ENCODE measurements around the gene ACOXL.

Gene ACOXL

GRCh38 chr2:110896226-110896625 lies 163.9 kb downstream of the ACOXL start:
- DNase-seq (ENCODE audit: low spot score) = no peak
- no peak for TF ChIP-seq CTCF (IDR thresholded peaks at IDR 0.05; ENCODE audit: extremely low read depth, missing control alignments)

- TF ChIP-seq CTCF (IDR thresholded peaks at IDR 0.05; ENCODE audit: extremely low read depth, missing control alignments) = no peak
- no peak for DNase-seq (ENCODE audit: low spot score)
Observed at GRCh38 chr2:110897966-110898365, 165.6 kb downstream of the ACOXL start.

- DNase-seq (ENCODE audit: low spot score) = no peak
- TF ChIP-seq CTCF (IDR thresholded peaks at IDR 0.05; ENCODE audit: extremely low read depth, missing control alignments) = no peak
Observed at GRCh38 chr2:110900191-110900590, 167.8 kb downstream of the ACOXL start.

- DNase-seq (ENCODE audit: low spot score) = no peak
- TF ChIP-seq CTCF (IDR thresholded peaks at IDR 0.05; ENCODE audit: extremely low read depth, missing control alignments) = no peak
Observed at GRCh38 chr2:110903548-110903947, 171.2 kb downstream of the ACOXL start.

- no peak for DNase-seq (ENCODE audit: low spot score)
Observed at GRCh38 chr2:110904116-110904778, 171.9 kb downstream of the ACOXL start.

GRCh38 chr2:110904779-110905148 lies 172.4 kb downstream of the ACOXL start:
- DNase-seq (ENCODE audit: low spot score) = no peak
- TF ChIP-seq CTCF (IDR thresholded peaks at IDR 0.05; ENCODE audit: extremely low read depth, missing control alignments) = no peak

More at GRCh38 chr2:110904116-110904778, 171.9 kb downstream of the ACOXL start:
- TF ChIP-seq CTCF (IDR thresholded peaks at IDR 0.05; ENCODE audit: extremely low read depth, missing control alignments) = no peak

- TF ChIP-seq CTCF (IDR thresholded peaks at IDR 0.05; ENCODE audit: extremely low read depth, missing control alignments) = no peak
- no peak for DNase-seq (ENCODE audit: low spot score)
Observed at GRCh38 chr2:110905217-110905616, 172.8 kb downstream of the ACOXL start.
